Stomach (tissue), 4 donors: Measurements from ENCODE around the gene IFNA14.

Experiments
- CTCF ChIP-seq, 7 experiments: fragments of 450-650 bp in 4 of 7; fragments of 200-600 bp in 3 of 7; sonication (generic) in 3 of 7; IDR thresholded peaks; one replicate each; pipeline ENCODE4 v1.5.1; 2016 to 2019; ENCODE audit warnings: antibody characterized with exemption in 7 of 7, control low read depth in 2 of 7, mild to moderate bottlenecking in 1 of 7
- POLR2A ChIP-seq, 4 donors: fragments of 450-650 bp; IDR thresholded peaks; one replicate each; pipeline ENCODE4 v1.6.1; 2016; ENCODE audit warnings: antibody characterized with exemption in 4 of 4, control low read depth in 2 of 4, mild to moderate bottlenecking in 1 of 4, moderate library complexity in 1 of 4

- TF ChIP-seq POLR2A (IDR thresholded peaks at IDR 0.05) (no peak), CTCF (IDR thresholded peaks at IDR 0.05) (no peak)
Observed at GRCh38 chr9:21239911-21240310, at the start of gene IFNA14.
